Endodermal cell (in vitro differentiated cells): Measurements from ENCODE around the gene ZC3H10. TPM values are rescaled to one million over a fixed set of nuclear protein-coding genes. Genes with fewer than 3 reads are reported as not detected.

Source experiments
- DNase-seq: peaks from one replicate; pipeline ENCODE4 v3.0.0-alpha.2; 2017
- H3K27ac ChIP-seq: 2 replicates; pipeline ENCODE4 v1.5.1; 2013; ENCODE audit warnings: mild to moderate bottlenecking, low read depth, low read length, moderate library complexity
- H3K27me3 ChIP-seq: 2 replicates; pipeline ENCODE4 v1.6.1; 2013; ENCODE audit warnings: mild to moderate bottlenecking, low read length, moderate library complexity; ENCODE audit not compliant: insufficient read depth, control insufficient read depth, poor library complexity, severe bottlenecking
- H3K36me3 ChIP-seq: 2 replicates; pipeline ENCODE4 v1.7.0; 2013; ENCODE audit warnings: mild to moderate bottlenecking, low read length, moderate library complexity; ENCODE audit not compliant: control insufficient read depth, insufficient read depth
- H3K4me1 ChIP-seq: one replicate; pipeline ENCODE4 v1.7.0; 2013; ENCODE audit warnings: low read length; ENCODE audit not compliant: control insufficient read depth, insufficient read depth
- H3K4me3 ChIP-seq: 2 replicates; pipeline ENCODE4 v1.5.1; 2013; ENCODE audit warnings: mild to moderate bottlenecking, low read length, moderate library complexity
- H3K9ac ChIP-seq: 2 replicates; pipeline ENCODE4 v1.6.1; 2013; ENCODE audit warnings: mild to moderate bottlenecking, low read length, moderate library complexity; ENCODE audit not compliant: poor library complexity, severe bottlenecking; ENCODE audit errors: extremely low read depth
- H3K9me3 ChIP-seq: 2 replicates; pipeline ENCODE4 v1.6.1; 2013; ENCODE audit warnings: mild to moderate bottlenecking, low read length, moderate library complexity; ENCODE audit not compliant: control insufficient read depth
- H3K27ac Mint-ChIP-seq: 2 replicates; pipeline ENCODE4 v1.8.0; 2020; ENCODE audit warnings: mixed read lengths
- H3K27me3 Mint-ChIP-seq: 2 replicates; pipeline ENCODE4 v1.8.0; 2021; ENCODE audit warnings: mild to moderate bottlenecking, mixed read lengths; ENCODE audit not compliant: insufficient read depth
- H3K36me3 Mint-ChIP-seq: 2 replicates; pipeline ENCODE4 v1.8.0; 2020; ENCODE audit warnings: low read depth, mixed read lengths
- H3K4me1 Mint-ChIP-seq: 2 replicates; pipeline ENCODE4 v1.8.0; 2020; ENCODE audit warnings: mixed read lengths
- H3K4me3 Mint-ChIP-seq: 2 replicates; pipeline ENCODE4 v1.8.0; 2020; ENCODE audit warnings: mild to moderate bottlenecking, moderate library complexity, mixed read lengths
- H3K9me3 Mint-ChIP-seq: 2 replicates; pipeline ENCODE4 v1.8.0; 2020; ENCODE audit warnings: mild to moderate bottlenecking, mixed read lengths
- WGBS, 2 experiments: methylation state at CpG; one replicate each; pipeline versions ENCODE4 v1.1.5 to v1.1.7; 2013; ENCODE audit warnings: missing lambda C conversion rate in 2 of 2, mixed read lengths in 1 of 2; ENCODE audit not compliant: insufficient coverage in 1 of 2, insufficient read length in 1 of 2; 5-methylcytosine and 5-hydroxymethylcytosine counted together
- total RNA-seq, 2 donors: library from RNA; stranded (reverse); fragmentation: NEBNext Ultra II Directional in 1 of 2; extraction: Animal tissue kit (Norgen Biotek cat#: 25700) in 1 of 2; gene quantifications; 2 replicates in 1 of 2; 3 replicates in 1 of 2; pipeline ENCODE4 v1.2.1, GENCODE V29; 2021
- TF ChIP-seq, protein P1 (sequence below): fragments of 200-600 bp; sonication (generic); conservative IDR thresholded peaks from 2 replicates; pipeline ENCODE4 v1.5.0; 2021; ENCODE audit warnings: antibody characterized with exemption, mild to moderate bottlenecking

The ZC3H10 gene
- total RNA-seq, 2 donors from 2014 or later: 7.9 to 9.1 TPM

DNA sequence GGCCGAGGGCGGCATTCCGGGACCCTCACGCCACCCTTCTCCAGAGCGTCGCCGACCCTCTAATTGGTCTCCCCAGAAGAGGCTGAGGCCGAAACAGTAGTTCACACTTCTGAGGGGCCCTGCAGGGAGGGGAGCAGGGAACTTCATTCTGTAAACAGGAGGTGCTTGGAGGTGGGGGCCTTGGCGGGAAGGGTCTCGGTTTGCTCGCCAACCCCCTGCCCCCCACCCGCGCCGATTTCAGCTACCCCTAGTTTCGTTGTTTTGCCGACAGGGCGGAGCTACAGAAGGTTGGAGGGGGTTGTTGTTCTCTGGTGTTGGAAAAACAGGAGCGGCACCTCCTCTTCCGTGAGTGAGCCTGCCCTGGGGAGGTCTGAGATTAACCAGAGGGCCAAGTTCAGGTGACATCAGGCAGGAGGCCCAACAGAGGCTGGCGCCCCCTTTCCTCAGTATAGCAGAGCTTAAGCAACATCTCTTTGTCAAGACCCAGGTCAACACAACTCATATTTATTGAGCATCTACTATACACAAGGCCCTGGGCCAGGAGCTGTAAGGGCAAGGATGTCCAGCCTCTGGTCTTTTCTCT is 37.4 kb upstream of the ZC3H10 start:
- no peaks in the 10 kb centered on the region for H3K27me3 ChIP-seq

DNA sequence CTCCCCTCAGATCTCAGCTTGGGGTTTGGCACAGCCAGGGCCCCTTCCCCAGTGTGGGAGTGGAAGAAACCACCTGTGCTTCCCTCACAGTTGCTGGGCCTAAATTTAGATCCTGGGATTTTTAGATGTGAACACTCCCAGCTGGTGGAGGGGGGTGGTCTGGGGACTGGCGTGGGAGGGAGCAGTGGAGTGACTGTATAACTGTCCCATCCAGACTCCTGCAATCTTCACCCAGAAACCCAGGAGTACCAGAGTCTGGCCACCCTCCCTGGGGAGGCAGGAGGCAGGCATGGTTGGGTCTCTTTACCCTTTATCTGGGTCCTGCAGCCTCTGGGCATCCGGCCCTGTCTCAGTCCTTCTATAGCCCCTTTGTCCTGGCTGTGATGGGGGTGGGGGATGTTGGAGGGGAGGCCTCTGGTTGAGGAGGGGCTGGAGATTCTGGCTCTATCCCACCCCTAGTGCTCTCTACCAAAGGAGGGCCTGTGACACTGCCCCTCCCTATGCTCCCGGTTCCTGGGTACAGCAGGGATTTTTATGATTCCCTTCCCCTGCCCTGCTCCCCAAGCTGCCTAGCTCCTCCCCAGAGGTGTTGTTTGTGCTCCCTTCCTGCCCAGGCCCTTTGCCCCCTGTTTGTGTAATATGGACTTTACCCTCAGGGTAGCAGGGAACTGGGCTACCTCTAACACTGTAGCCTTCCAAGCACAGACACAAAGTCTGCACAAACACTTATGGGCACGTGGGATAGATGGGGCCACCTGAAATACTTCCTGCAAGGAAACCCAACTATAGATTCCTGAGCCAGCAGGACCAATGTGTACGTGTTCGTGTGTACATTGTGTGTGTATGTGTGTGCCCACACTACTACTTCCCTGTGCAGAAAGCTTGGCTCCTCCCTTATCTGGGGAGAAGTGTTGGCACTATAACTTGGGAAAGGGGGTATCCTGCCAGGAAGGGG is 36.4 kb upstream of the ZC3H10 start:
- peaks cover 16% of the 10 kb centered on the region for H3K4me1 Mint-ChIP-seq
- Histone ChIP-seq H3K9ac (no peak overlapping the region), H3K4me1 (no peaks in the 10 kb centered on the region), H3K4me3 (peak overlapping the region; percentile 95), H3K9me3 (no peaks in the 10 kb centered on the region), H3K36me3 (peaks cover 17% of the 10 kb centered on the region), H3K27me3 (no peaks in the 10 kb centered on the region), H3K27ac (peak overlapping the region; percentile 44)
- WGBS, 2 experiments: 83% methylated on average over 1 to 6 of the region's 6 CpGs
- peak overlapping the region; percentile 81 for H3K4me3 Mint-ChIP-seq
- peak overlapping the region; percentile 95 for H3K27ac Mint-ChIP-seq
- TF ChIP-seq, protein P1, sequence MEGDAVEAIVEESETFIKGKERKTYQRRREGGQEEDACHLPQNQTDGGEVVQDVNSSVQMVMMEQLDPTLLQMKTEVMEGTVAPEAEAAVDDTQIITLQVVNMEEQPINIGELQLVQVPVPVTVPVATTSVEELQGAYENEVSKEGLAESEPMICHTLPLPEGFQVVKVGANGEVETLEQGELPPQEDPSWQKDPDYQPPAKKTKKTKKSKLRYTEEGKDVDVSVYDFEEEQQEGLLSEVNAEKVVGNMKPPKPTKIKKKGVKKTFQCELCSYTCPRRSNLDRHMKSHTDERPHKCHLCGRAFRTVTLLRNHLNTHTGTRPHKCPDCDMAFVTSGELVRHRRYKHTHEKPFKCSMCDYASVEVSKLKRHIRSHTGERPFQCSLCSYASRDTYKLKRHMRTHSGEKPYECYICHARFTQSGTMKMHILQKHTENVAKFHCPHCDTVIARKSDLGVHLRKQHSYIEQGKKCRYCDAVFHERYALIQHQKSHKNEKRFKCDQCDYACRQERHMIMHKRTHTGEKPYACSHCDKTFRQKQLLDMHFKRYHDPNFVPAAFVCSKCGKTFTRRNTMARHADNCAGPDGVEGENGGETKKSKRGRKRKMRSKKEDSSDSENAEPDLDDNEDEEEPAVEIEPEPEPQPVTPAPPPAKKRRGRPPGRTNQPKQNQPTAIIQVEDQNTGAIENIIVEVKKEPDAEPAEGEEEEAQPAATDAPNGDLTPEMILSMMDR: no peak
- no peaks in the 10 kb centered on the region for H3K27me3 Mint-ChIP-seq
- peaks cover 4% of the 10 kb centered on the region for H3K9me3 Mint-ChIP-seq
- H3K36me3 Mint-ChIP-seq: peaks cover 23% of the 10 kb centered on the region
- DNase-seq: no peak

More for the DNA sequence above, 37.4 kb upstream of the ZC3H10 start:
- H3K27ac Mint-ChIP-seq: peak overlapping the region; percentile 95
- 3 to 14% methylated on average over 4 to 20 of the region's 20 CpGs for WGBS, 2 experiments
- no peaks in the 10 kb centered on the region for H3K27me3 Mint-ChIP-seq
- H3K36me3 Mint-ChIP-seq: peaks cover 15% of the 10 kb centered on the region
- Histone ChIP-seq H3K27ac (no peak overlapping the region), H3K4me1 (no peaks in the 10 kb centered on the region), H3K4me3 (peak overlapping the region; percentile 95), H3K36me3 (peaks cover 8% of the 10 kb centered on the region), H3K9me3 (no peaks in the 10 kb centered on the region), H3K9ac (peak overlapping the region; percentile 72)
- H3K4me1 Mint-ChIP-seq: peaks cover 16% of the 10 kb centered on the region
- TF ChIP-seq, protein P1: peak; percentile 23
- peak; percentile 88 for DNase-seq
- peak overlapping the region; percentile 81 for H3K4me3 Mint-ChIP-seq
- peaks cover 7% of the 10 kb centered on the region for H3K9me3 Mint-ChIP-seq

DNA sequence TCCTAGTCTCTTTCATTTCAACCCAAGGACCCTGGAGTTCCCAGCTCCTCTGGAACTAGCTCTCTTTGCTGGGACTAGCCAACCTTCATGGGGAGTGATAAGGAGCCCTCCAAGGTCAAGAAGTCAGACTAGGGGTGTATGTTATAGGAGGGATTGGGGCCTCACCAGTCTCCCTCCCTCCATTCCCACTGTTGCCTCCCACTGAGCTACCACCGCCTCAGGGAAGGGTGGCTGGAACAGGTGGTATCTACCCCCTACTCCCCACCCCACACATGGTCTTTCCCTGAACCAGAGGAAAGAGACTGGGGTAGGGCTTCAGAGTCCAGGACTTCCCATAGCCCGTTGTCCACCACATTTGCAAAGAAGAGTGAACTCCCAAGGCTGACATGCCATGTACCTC is 35.7 kb upstream of the ZC3H10 start:
- Mint-ChIP-seq H3K4me1 (peaks cover 16% of the 10 kb centered on the region), H3K9me3 (no peaks in the 10 kb centered on the region), H3K4me3 (no peak overlapping the region), H3K27me3 (no peaks in the 10 kb centered on the region), H3K27ac (no peak overlapping the region), H3K36me3 (peaks cover 26% of the 10 kb centered on the region)
- Histone ChIP-seq H3K27me3 (no peaks in the 10 kb centered on the region), H3K9me3 (no peaks in the 10 kb centered on the region), H3K4me1 (no peaks in the 10 kb centered on the region), H3K9ac (no peak overlapping the region), H3K27ac (peak overlapping the region; percentile 70), H3K36me3 (peaks cover 18% of the 10 kb centered on the region), H3K4me3 (peak overlapping the region; percentile 95)
- TF ChIP-seq, protein P1: no peak
- DNase-seq: no peak
- WGBS, 2 experiments: 90% methylated on average over 2 of the region's 2 CpGs; no CpG with 5 or more reads in 1 of the 2 experiments
